ENCODE data around the gene CDC6. TPM values are rescaled to one million over a fixed set of nuclear protein-coding genes. Genes with fewer than 3 reads are reported as not detected.

CDC6 gene
- total and polyA plus RNA-seq, 2 of the 8 experiments (the other 6 are each of a cell fraction or from before 2014, with no cell fraction given): 50.5 to 140 TPM

- TF ChIP-seq, protein P1, sequence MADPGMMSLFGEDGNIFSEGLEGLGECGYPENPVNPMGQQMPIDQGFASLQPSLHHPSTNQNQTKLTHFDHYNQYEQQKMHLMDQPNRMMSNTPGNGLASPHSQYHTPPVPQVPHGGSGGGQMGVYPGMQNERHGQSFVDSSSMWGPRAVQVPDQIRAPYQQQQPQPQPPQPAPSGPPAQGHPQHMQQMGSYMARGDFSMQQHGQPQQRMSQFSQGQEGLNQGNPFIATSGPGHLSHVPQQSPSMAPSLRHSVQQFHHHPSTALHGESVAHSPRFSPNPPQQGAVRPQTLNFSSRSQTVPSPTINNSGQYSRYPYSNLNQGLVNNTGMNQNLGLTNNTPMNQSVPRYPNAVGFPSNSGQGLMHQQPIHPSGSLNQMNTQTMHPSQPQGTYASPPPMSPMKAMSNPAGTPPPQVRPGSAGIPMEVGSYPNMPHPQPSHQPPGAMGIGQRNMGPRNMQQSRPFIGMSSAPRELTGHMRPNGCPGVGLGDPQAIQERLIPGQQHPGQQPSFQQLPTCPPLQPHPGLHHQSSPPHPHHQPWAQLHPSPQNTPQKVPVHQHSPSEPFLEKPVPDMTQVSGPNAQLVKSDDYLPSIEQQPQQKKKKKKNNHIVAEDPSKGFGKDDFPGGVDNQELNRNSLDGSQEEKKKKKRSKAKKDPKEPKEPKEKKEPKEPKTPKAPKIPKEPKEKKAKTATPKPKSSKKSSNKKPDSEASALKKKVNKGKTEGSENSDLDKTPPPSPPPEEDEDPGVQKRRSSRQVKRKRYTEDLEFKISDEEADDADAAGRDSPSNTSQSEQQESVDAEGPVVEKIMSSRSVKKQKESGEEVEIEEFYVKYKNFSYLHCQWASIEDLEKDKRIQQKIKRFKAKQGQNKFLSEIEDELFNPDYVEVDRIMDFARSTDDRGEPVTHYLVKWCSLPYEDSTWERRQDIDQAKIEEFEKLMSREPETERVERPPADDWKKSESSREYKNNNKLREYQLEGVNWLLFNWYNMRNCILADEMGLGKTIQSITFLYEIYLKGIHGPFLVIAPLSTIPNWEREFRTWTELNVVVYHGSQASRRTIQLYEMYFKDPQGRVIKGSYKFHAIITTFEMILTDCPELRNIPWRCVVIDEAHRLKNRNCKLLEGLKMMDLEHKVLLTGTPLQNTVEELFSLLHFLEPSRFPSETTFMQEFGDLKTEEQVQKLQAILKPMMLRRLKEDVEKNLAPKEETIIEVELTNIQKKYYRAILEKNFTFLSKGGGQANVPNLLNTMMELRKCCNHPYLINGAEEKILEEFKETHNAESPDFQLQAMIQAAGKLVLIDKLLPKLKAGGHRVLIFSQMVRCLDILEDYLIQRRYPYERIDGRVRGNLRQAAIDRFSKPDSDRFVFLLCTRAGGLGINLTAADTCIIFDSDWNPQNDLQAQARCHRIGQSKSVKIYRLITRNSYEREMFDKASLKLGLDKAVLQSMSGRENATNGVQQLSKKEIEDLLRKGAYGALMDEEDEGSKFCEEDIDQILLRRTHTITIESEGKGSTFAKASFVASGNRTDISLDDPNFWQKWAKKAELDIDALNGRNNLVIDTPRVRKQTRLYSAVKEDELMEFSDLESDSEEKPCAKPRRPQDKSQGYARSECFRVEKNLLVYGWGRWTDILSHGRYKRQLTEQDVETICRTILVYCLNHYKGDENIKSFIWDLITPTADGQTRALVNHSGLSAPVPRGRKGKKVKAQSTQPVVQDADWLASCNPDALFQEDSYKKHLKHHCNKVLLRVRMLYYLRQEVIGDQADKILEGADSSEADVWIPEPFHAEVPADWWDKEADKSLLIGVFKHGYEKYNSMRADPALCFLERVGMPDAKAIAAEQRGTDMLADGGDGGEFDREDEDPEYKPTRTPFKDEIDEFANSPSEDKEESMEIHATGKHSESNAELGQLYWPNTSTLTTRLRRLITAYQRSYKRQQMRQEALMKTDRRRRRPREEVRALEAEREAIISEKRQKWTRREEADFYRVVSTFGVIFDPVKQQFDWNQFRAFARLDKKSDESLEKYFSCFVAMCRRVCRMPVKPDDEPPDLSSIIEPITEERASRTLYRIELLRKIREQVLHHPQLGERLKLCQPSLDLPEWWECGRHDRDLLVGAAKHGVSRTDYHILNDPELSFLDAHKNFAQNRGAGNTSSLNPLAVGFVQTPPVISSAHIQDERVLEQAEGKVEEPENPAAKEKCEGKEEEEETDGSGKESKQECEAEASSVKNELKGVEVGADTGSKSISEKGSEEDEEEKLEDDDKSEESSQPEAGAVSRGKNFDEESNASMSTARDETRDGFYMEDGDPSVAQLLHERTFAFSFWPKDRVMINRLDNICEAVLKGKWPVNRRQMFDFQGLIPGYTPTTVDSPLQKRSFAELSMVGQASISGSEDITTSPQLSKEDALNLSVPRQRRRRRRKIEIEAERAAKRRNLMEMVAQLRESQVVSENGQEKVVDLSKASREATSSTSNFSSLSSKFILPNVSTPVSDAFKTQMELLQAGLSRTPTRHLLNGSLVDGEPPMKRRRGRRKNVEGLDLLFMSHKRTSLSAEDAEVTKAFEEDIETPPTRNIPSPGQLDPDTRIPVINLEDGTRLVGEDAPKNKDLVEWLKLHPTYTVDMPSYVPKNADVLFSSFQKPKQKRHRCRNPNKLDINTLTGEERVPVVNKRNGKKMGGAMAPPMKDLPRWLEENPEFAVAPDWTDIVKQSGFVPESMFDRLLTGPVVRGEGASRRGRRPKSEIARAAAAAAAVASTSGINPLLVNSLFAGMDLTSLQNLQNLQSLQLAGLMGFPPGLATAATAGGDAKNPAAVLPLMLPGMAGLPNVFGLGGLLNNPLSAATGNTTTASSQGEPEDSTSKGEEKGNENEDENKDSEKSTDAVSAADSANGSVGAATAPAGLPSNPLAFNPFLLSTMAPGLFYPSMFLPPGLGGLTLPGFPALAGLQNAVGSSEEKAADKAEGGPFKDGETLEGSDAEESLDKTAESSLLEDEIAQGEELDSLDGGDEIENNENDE (IDR thresholded peaks at IDR 0.05; ENCODE audit: insufficient replicate concordance, low read length): no peak
These were observed 30.5 kb downstream of the CDC6 start (continued) for GRCh38 chr17:40317880-40318829.
